ENCODE results near the gene MTHFD1L.
"Not testable (repeated sequence)": the region's sequence is repeated elsewhere in the genome, so short reads cannot be mapped to it uniquely, and the experiment has no call there.

GRCh38 chr6:151042911-151043330, 177.4 kb downstream of the MTHFD1L start:
- not testable (repeated sequence) for TF ChIP-seq CTCF (IDR thresholded peaks at IDR 0.05; ENCODE audit: insufficient read depth, low read length, poor library complexity, severe bottlenecking); EZH2phosphoT487 (conservative IDR thresholded peaks at IDR 0.05; ENCODE audit: low read length)

All from SU-DHL-6 (cell line).